Measurements from ENCODE around the gene NAV3. TPM values are rescaled to one million over a fixed set of nuclear protein-coding genes. Genes with fewer than 3 reads are reported as not detected.

Gene NAV3
- total and polyA plus RNA-seq, 2 donors (not counting 1 experiment from before 2014, with no cell fraction given): not detected

DNA sequence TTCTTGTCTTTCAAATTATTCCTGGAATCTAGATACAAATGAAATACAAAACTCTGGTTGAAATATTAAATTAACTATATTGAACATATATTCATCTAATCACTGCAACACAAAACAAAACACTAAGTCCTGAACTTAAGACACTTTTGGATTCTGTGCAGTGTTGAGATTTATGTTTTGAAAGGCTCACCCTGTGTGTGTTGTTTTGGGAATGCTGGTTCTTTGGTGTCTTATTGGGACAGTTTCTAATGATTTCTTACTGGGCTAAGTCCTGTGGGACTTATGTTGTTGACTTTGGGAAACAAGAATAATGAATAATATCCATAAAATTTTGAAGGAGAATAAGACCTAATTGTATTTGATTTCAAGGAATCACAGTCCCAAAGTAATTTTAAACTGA is 153.2 kb downstream of the NAV3 start:
- H3K4me3 ChIP-seq (ENCODE audit: control extremely low read depth in 1 of 5, extremely low read depth in 1 of 5, insufficient read depth in 1 of 5, low read depth in 2 of 5, low read length in 4 of 5): no peak overlapping the region
- H2AFZ ChIP-seq (ENCODE audit: insufficient read depth, low read depth, low read length, poor library complexity, severe bottlenecking): no peak overlapping the region
- H4K20me1 ChIP-seq (ENCODE audit: control insufficient read depth, insufficient read depth, low read length, poor library complexity, severe bottlenecking): no peaks in the 10 kb centered on the region
- H3K79me2 ChIP-seq (ENCODE audit: control insufficient read depth, insufficient read depth, low read length): no peaks in the 10 kb centered on the region
- no peaks in the 10 kb centered on the region for H3K9me3 ChIP-seq (ENCODE audit: control extremely low read depth in 1 of 3, control insufficient read depth in 2 of 3, insufficient read depth in 1 of 3, low read length in 2 of 3)
- DNase-seq (no peak), ATAC-seq (ENCODE audit: low read depth) (no peak)
- H3K4me2 ChIP-seq (replicated peaks; ENCODE audit: low read depth, low read length, poor library complexity, severe bottlenecking): no peak overlapping the region
- TF ChIP-seq EZH2 (IDR thresholded peaks at IDR 0.05; ENCODE audit: borderline replicate concordance, insufficient read depth, low read depth, low read length, poor library complexity, severe bottlenecking): no peak
- TF ChIP-seq, protein P1, sequence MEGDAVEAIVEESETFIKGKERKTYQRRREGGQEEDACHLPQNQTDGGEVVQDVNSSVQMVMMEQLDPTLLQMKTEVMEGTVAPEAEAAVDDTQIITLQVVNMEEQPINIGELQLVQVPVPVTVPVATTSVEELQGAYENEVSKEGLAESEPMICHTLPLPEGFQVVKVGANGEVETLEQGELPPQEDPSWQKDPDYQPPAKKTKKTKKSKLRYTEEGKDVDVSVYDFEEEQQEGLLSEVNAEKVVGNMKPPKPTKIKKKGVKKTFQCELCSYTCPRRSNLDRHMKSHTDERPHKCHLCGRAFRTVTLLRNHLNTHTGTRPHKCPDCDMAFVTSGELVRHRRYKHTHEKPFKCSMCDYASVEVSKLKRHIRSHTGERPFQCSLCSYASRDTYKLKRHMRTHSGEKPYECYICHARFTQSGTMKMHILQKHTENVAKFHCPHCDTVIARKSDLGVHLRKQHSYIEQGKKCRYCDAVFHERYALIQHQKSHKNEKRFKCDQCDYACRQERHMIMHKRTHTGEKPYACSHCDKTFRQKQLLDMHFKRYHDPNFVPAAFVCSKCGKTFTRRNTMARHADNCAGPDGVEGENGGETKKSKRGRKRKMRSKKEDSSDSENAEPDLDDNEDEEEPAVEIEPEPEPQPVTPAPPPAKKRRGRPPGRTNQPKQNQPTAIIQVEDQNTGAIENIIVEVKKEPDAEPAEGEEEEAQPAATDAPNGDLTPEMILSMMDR (IDR thresholded peaks at IDR 0.05): no peak
- no peak overlapping the region for H3K27ac ChIP-seq (ENCODE audit: low read length in 2 of 2)
- H3K9me3 Mint-ChIP-seq (ENCODE audit: insufficient read depth): no peaks in the 10 kb centered on the region
- no peaks in the 10 kb centered on the region for H3K4me1 Mint-ChIP-seq
- H3K27ac Mint-ChIP-seq: no peak overlapping the region
- no peaks in the 10 kb centered on the region for H3K27me3 ChIP-seq (replicated peaks in 1 of 4; ENCODE audit: control extremely low read depth in 1 of 4, control insufficient read depth in 3 of 4, insufficient read depth in 4 of 4, low read length in 3 of 4)
- peaks cover 5% of the 10 kb centered on the region for H3K27me3 Mint-ChIP-seq
- H3K4me3 Mint-ChIP-seq: no peak overlapping the region
- H3K36me3 ChIP-seq (replicated peaks in 1 of 2; ENCODE audit: control extremely low read depth in 1 of 2, control insufficient read depth in 1 of 2, extremely low read depth in 1 of 2, insufficient read depth in 2 of 2, low read length in 1 of 2): no peaks in the 10 kb centered on the region
- H3K9ac ChIP-seq (ENCODE audit: low read length): no peak overlapping the region
- POLR2A ChIA-PET: no interaction called here
- CTCF ChIA-PET: no interaction called here
- intact Hi-C loops (cut with micrococcal nuclease): no loop called here
- H3K4me1 ChIP-seq (ENCODE audit: control insufficient read depth in 2 of 2, insufficient read depth in 2 of 2, low read length in 2 of 2): no peaks in the 10 kb centered on the region

DNA sequence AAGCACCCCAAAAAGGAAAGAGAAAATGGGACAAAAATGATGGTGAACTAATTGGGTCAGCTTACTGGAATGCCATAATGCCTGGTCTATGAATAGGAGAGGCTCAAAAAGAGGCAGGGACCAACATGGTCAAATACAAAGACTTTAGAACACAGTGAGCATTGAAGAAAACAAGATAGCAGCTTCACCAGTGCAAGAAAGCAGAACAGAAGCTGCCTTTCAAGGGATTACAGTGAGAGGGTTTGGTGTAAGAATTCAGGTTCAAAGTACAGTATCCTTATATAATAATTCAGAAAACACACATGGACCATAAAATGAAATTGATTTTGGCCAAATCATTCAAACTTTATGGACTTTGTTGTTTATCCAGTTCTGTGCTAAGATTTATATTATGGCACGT is 162.1 kb downstream of the NAV3 start:
- intact Hi-C loops (cut with micrococcal nuclease): no loop called here
- CTCF ChIA-PET: no interaction called here
- Mint-ChIP-seq H3K27ac (no peak overlapping the region), H3K4me3 (no peak overlapping the region), H3K27me3 (no peaks in the 10 kb centered on the region), H3K9me3 (ENCODE audit: insufficient read depth) (peaks cover 3% of the 10 kb centered on the region), H3K4me1 (peaks cover 6% of the 10 kb centered on the region)
- peaks cover 0 to 2% (median 1%) of the 10 kb centered on the region in 3 donors for H3K9me3 ChIP-seq (ENCODE audit: control extremely low read depth in 1 of 3, control insufficient read depth in 2 of 3, insufficient read depth in 1 of 3, low read length in 2 of 3)
- ATAC-seq (ENCODE audit: low read depth): no peak
- no peaks in the 10 kb centered on the region for H3K79me2 ChIP-seq (ENCODE audit: control insufficient read depth, insufficient read depth, low read length)
- TF ChIP-seq, protein P1 (IDR thresholded peaks at IDR 0.05): no peak
- H3K9ac ChIP-seq (ENCODE audit: low read length): no peak overlapping the region
- no peak overlapping the region for H2AFZ ChIP-seq (ENCODE audit: insufficient read depth, low read depth, low read length, poor library complexity, severe bottlenecking)
- no peak overlapping the region for H3K4me2 ChIP-seq (replicated peaks; ENCODE audit: low read depth, low read length, poor library complexity, severe bottlenecking)
- WGBS (ENCODE audit: insufficient coverage): no CpG with 5 or more reads among the region's 1 CpG
- no peak overlapping the region for H3K4me3 ChIP-seq (ENCODE audit: control extremely low read depth in 1 of 5, extremely low read depth in 1 of 5, insufficient read depth in 1 of 5, low read depth in 2 of 5, low read length in 4 of 5)
- H3K27me3 ChIP-seq (replicated peaks in 1 of 4; ENCODE audit: control extremely low read depth in 1 of 4, control insufficient read depth in 3 of 4, insufficient read depth in 4 of 4, low read length in 3 of 4): no peaks in the 10 kb centered on the region
- no peaks in the 10 kb centered on the region for H3K36me3 ChIP-seq (replicated peaks in 1 of 2; ENCODE audit: control extremely low read depth in 1 of 2, control insufficient read depth in 1 of 2, extremely low read depth in 1 of 2, insufficient read depth in 2 of 2, low read length in 1 of 2)
- POLR2A ChIA-PET: no interaction called here
- no peaks in the 10 kb centered on the region for H3K4me1 ChIP-seq (ENCODE audit: control insufficient read depth in 2 of 2, insufficient read depth in 2 of 2, low read length in 2 of 2)
- no peaks in the 10 kb centered on the region for H4K20me1 ChIP-seq (ENCODE audit: control insufficient read depth, insufficient read depth, low read length, poor library complexity, severe bottlenecking)
- DNase-seq: no peak
- H3K27ac ChIP-seq (ENCODE audit: low read length in 2 of 2): no peak overlapping the region
